ENCODE data around the gene RAB35. TPM values are rescaled to one million over a fixed set of nuclear protein-coding genes. Genes with fewer than 3 reads are reported as not detected.

Gene RAB35
- total RNA-seq, 1 experiment from 2014 or later = 57.1 TPM

- Histone ChIP-seq H3K36me3 (ENCODE audit: control insufficient read depth in 1 of 2, insufficient read depth in 2 of 2, low read length in 2 of 2) (peaks cover 6 to 13% of the 10 kb centered on the region in 2 experiments; a peak in 2 of 4 replicates), H3K4me2 (ENCODE audit: low read length) (no peak overlapping the region), H3K4me3 (replicated peaks in 1 of 2; ENCODE audit: low read depth in 1 of 2, low read length in 2 of 2) (no peak overlapping the region), H3K9ac (ENCODE audit: low read length) (no peak overlapping the region), H2AFZ (ENCODE audit: low read depth, low read length, poor library complexity, severe bottlenecking) (no peak overlapping the region), H4K20me1 (ENCODE audit: insufficient read depth) (no peaks in the 10 kb centered on the region), H3K4me1 (ENCODE audit: control insufficient read depth in 1 of 2, insufficient read depth in 2 of 2, low read length in 2 of 2) (peaks cover 5 to 7% of the 10 kb centered on the region in 2 experiments), H3K9me3 (ENCODE audit: control insufficient read depth in 1 of 2, insufficient read depth in 1 of 2, low read depth in 1 of 2, low read length in 2 of 2) (no peaks in the 10 kb centered on the region), H3K9me2 (ENCODE audit: insufficient read depth) (no peaks in the 10 kb centered on the region), H3K27ac (ENCODE audit: low read depth, low read length) (no peak overlapping the region), H3K27me3 (ENCODE audit: insufficient read depth, low read length) (no peaks in the 10 kb centered on the region), H3K79me2 (ENCODE audit: insufficient read depth, low read length) (peaks cover 86% of the 10 kb centered on the region)
- POLR2A ChIA-PET = no interaction called here
- DNase-seq (ENCODE audit: low read depth, low spot score) (no peak), ATAC-seq (no peak)
- CTCF ChIA-PET = no interaction called here
- BruUV-seq (replicated peaks) = no TSS peak
- RAD21 ChIA-PET (ENCODE audit: low non-redundant PET in 1 of 2, low total read pairs in 2 of 2, uncharacterized antibody in 2 of 2, unreplicated experiment in 2 of 2) = no interaction called here
- intact Hi-C loops (cut with micrococcal nuclease) = no loop called here
- TF ChIP-seq SRF (IDR thresholded peaks at IDR 0.05; ENCODE audit: low read depth) (no peak), EGR1 (IDR thresholded peaks at IDR 0.05; ENCODE audit: low read depth) (no peak), CBX3 (IDR thresholded peaks at IDR 0.05; ENCODE audit: low read depth) (no peak), EZH2 (IDR thresholded peaks at IDR 0.05) (no peak), POLR2AphosphoS5 (IDR thresholded peaks at IDR 0.05; ENCODE audit: low read depth, low read length) (no peak), TCF7L2 (IDR thresholded peaks at IDR 0.05; ENCODE audit: borderline replicate concordance, extremely low read depth, insufficient read depth, insufficient read length) (no peak), CEBPB (IDR thresholded peaks at IDR 0.05; ENCODE audit: low read depth) (no peak), REST (IDR thresholded peaks at IDR 0.05; ENCODE audit: low read depth) (no peak), JUND (IDR thresholded peaks at IDR 0.05) (no peak)
Observed at GRCh38 chr12:120103371-120103770, 13.2 kb downstream of the RAB35 start.
